NCI-H2029 treated with DMSO at 0.1 percent for 48 hours (cell line): ENCODE data around the gene DEFB115.
"Not testable (repeated sequence)": the region's sequence is repeated elsewhere in the genome, so short reads cannot be mapped to it uniquely, and the experiment has no call there.

Source experiments
- DNase-seq: peaks from one replicate; lab custom pipeline; 2025; lab: John Stamatoyannopoulos, UW

The DEFB115 gene, protein sequence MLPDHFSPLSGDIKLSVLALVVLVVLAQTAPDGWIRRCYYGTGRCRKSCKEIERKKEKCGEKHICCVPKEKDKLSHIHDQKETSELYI

DNA sequence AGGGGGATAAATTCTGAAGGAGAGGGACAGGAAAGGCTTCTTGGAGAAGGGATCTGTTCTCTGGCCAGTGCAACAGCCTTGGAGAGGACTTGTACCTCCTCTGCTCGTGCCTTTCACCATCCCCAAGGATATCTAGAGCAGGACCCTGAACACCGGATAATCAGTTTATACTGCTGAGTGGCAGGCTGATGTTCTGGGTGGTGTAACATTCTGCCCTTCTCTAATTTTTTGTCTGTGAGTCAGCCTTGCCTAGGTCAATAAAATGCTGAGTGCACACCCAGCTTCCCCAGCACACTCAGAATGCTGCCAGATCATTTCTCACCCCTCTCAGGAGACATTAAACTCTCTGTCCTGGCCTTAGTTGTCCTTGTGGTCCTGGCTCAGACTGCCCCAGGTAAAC is at the start of gene DEFB115:
Gene DEFB115 (plus strand): TSS at position 301 of the 400 bp plus-strand sequence. CDS start 0 bp downstream, at position 301.
- no peak for DNase-seq

- no peak for DNase-seq
Measured at GRCh38 chr20:31236953-31237352, 20.5 kb upstream of the DEFB115 start.

DNA sequence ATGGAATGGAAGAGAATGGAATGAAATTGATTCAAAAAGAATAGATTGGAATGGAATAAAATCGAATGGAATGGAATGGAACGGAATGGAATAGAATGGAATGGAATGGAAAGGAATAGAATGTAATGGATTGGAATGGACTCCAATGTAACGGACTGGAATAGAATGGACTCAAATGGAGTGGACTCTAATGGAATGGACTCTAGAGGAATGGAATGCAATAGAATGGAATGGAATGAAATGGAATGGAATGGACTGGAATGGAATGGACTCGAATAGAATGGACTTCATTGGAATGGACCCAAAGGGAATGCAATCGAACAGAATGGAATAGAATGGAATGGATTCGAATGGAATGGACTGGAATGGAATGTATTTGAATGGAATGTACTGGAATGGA is 19.7 kb upstream of the DEFB115 start:
- DNase-seq: no peak

- DNase-seq: no peak
Measured at GRCh38 chr20:31239139-31239538, 18.3 kb upstream of the DEFB115 start.

DNA sequence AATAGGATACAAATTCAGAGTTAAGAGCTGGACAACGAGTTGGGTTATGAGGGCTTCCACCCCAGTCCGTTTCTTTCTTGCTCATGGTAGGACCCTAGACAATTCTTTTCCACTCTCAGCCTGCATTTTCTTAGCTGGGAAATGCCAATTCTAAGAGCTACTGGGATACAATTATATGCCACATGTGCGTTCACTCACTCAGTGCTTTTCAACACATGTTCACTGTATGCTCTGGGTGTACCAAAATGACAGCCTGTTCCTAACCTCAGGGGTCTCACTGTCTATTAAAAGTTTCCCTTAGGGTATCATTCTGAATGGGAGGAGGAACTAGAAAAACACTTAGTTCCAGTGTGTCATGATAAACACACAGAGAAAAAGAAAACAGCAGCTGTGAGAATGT is 505 bp upstream of the DEFB115 start:
- DNase-seq: no peak

- DNase-seq: no peak
Measured at GRCh38 chr20:31260326-31260932, 3.0 kb downstream of the DEFB115 start.

- DNase-seq: no peak
Measured at GRCh38 chr20:31274441-31274840, 17.0 kb downstream of the DEFB115 start.

- DNase-seq: no peak
Measured at GRCh38 chr20:31278178-31278577, 20.7 kb downstream of the DEFB115 start.

DNA sequence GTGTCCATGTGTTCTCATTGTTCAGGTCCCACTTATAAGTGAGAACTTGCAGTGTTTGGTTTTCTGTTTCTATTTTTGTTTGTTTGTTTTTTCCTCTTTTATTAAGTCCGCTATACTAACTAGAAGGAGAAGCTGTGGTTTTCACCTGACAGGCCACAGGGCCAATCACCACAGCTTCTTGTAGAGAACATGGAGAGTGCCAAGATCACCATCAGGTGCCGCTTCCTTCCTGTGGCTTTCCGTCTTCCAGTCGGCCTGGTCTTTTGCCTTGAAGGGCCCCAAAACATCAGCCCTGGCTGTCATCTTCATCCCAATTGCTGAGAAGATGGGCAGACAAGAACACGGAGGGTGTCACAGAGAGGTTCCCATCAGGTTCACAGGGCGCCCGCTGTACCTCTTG is 27.5 kb downstream of the DEFB115 start:
- not testable (repeated sequence) for DNase-seq

GRCh38 chr20:31308535-31309162 is 51.2 kb downstream of the DEFB115 start, which contains the start of gene DEFB116:
Gene DEFB116 (minus strand): TSS chr20:31308585. CDS start chr20:31308585, 0 bp downstream.
- no peak for DNase-seq
